Right cardiac atrium (tissue), 5 donors: Measurements from ENCODE around the gene TRIM8. TPM values are rescaled to one million over a fixed set of nuclear protein-coding genes. Genes with fewer than 3 reads are reported as not detected.
A peak's percentile ranks its signal among the peaks of the same experiment; 100 is the strongest.

ENCODE experiments used
- ATAC-seq, 2 donors: fragments of 200-7000 bp; cut with Tn5 transposase; one replicate each; pipeline versions ENCODE4 v1.8.0 to v1.9.1; 2020; ENCODE audit warnings: moderate library complexity in 2 of 2, mild to moderate bottlenecking in 1 of 2
- DNase-seq, 3 donors: peaks; one replicate each; pipeline ENCODE4 v3.0.0-alpha.2; 2020
- H3K27ac ChIP-seq: one replicate; pipeline ENCODE4 v1.5.1; 2013; ENCODE audit warnings: mild to moderate bottlenecking, low read length, control low read depth, moderate library complexity
- H3K27me3 ChIP-seq: one replicate; pipeline ENCODE4 v1.6.1; 2013; ENCODE audit not compliant: control insufficient read depth, insufficient read depth
- H3K4me1 ChIP-seq: one replicate; pipeline ENCODE4 v1.6.1; 2013; ENCODE audit warnings: low read length; ENCODE audit not compliant: control insufficient read depth, insufficient read depth
- H3K4me3 ChIP-seq: one replicate; pipeline ENCODE4 v1.5.1; 2013; ENCODE audit warnings: low read length, control low read depth
- H3K9me3 ChIP-seq: one replicate; pipeline ENCODE4 v1.6.1; 2013; ENCODE audit warnings: low read length; ENCODE audit not compliant: control insufficient read depth
- WGBS: extraction: QIAGEN DNeasy Blood & Tissue Kit; methylation state at CpG from one replicate; pipeline ENCODE4 v1.1.7; 2013; 5-methylcytosine and 5-hydroxymethylcytosine counted together
- intact Hi-C, 4 donors: fragments of 100-400 bp; cut with DNase I; formaldehyde crosslinking; loops; one replicate each; pipeline versions ENCODE4 v1.11.0 to v1.14.0; 2022 to 2023
- polyA plus RNA-seq: library from polyadenylated mRNA; stranded (reverse); fragments of 200-250 nt; gene quantifications from one replicate; pipeline ENCODE4 v1.2.3, GENCODE V29; 2013
- total RNA-seq, 4 donors: library from RNA; stranded (reverse); fragmentation: NEBNext Ultra II Directional; extraction: Animal tissue kit (Norgen Biotek cat#: 25700); gene quantifications; one replicate each; pipeline ENCODE4 v1.2.1, GENCODE V29; 2021
- donor health status: healthy with polysubstance abuse.
- donor health status: DM: no; HTN: yes; CAD: no.
- donor health status: DM: no; HTN: no; CAD: no.
- donor health status: DM: no; HTN: yes; CAD: no; lungs with severe emphysema.
- donor health status: DM: yes; HTN: yes; CAD: no.

TRIM8 gene
- total and polyA plus RNA-seq, 5 donors: 71.4 to 120 (median 108) TPM

GRCh38 chr10:102645388-102645740, 1.1 kb downstream of the TRIM8 start:
- peak; percentile 0 to 4 for ATAC-seq
- H3K9me3 ChIP-seq: no peaks in the 10 kb centered on the region
- no peaks in the 10 kb centered on the region for H3K27me3 ChIP-seq
- peak; percentile 70 to 88 (median 87) for DNase-seq
- peak overlapping the region; percentile 98 for H3K27ac ChIP-seq
- peaks cover 28% of the 10 kb centered on the region for H3K4me1 ChIP-seq
- under 1% methylated on average over 12 of the region's 12 CpGs for WGBS
- H3K4me3 ChIP-seq: peak overlapping the region; percentile 93
- intact Hi-C loops: loop anchor here in 2 of 4 donors (5.0 kb wide), 2 partner anchors 48 to 67 kb away; partner anchors contain the start of genes ARL3 (in 1 of the 2) and SFXN2 (in 1 of the 2)

GRCh38 chr10:102645741-102646609, 1.7 kb downstream of the TRIM8 start:
- intact Hi-C loops: loop anchor here in 2 of 4 donors (5.0 kb wide), 2 partner anchors 49 to 66 kb away; partner anchors contain the start of genes ARL3 (in 1 of the 2) and SFXN2 (in 1 of the 2)
- DNase-seq (peak; percentile 94 to 96 (median 95)), ATAC-seq (peak; percentile 61 to 73)
- Histone ChIP-seq H3K9me3 (no peaks in the 10 kb centered on the region), H3K27ac (peak overlapping the region; percentile 98), H3K4me1 (peaks cover 32% of the 10 kb centered on the region), H3K4me3 (peak overlapping the region; percentile 93), H3K27me3 (no peaks in the 10 kb centered on the region)
- under 1% methylated on average over 29 of the region's 29 CpGs for WGBS

GRCh38 chr10:102646610-102647442, 2.5 kb downstream of the TRIM8 start:
- DNase-seq: peak; percentile 62 to 83 (median 81)
- Histone ChIP-seq H3K4me1 (peaks cover 39% of the 10 kb centered on the region), H3K9me3 (no peaks in the 10 kb centered on the region), H3K4me3 (peak overlapping the region; percentile 93), H3K27ac (peak overlapping the region; percentile 98), H3K27me3 (no peaks in the 10 kb centered on the region)
- intact Hi-C loops: loop anchor here in 2 of 4 donors (5.0 kb wide), 2 partner anchors 50 to 65 kb away; partner anchors contain the start of genes ARL3 (in 1 of the 2) and SFXN2 (in 1 of the 2)
- WGBS: 12% methylated on average over 18 of the region's 18 CpGs
- ATAC-seq: peak; percentile 1 to 31

GRCh38 chr10:102647443-102648268, 3.4 kb downstream of the TRIM8 start:
- H3K4me1 ChIP-seq: peaks cover 40% of the 10 kb centered on the region
- intact Hi-C loops: loop anchor here in 2 of 4 donors (5.0 kb wide), 2 partner anchors 50 to 65 kb away; partner anchors contain the start of genes ARL3 (in 1 of the 2) and SFXN2 (in 1 of the 2)
- H3K9me3 ChIP-seq: no peaks in the 10 kb centered on the region
- ATAC-seq: no peak
- H3K27me3 ChIP-seq: no peaks in the 10 kb centered on the region
- 33% methylated on average over 7 of the region's 7 CpGs for WGBS
- peak; percentile 15 to 46 (median 31) for DNase-seq
- peak overlapping the region; percentile 93 for H3K4me3 ChIP-seq
- peak overlapping the region; percentile 23 for H3K27ac ChIP-seq

GRCh38 chr10:102648269-102648888, 4.1 kb downstream of the TRIM8 start:
- DNase-seq (peak; percentile 7 to 48 (median 32)), ATAC-seq (no peak)
- H3K9me3 ChIP-seq: no peaks in the 10 kb centered on the region
- 23% methylated on average over 12 of the region's 12 CpGs for WGBS
- peaks cover 40% of the 10 kb centered on the region for H3K4me1 ChIP-seq
- no peak overlapping the region for H3K4me3 ChIP-seq
- no peaks in the 10 kb centered on the region for H3K27me3 ChIP-seq
- H3K27ac ChIP-seq: peak overlapping the region; percentile 23
- intact Hi-C loops: loop anchor here in 2 of 4 donors (5.0 kb wide), 2 partner anchors 51 to 64 kb away; partner anchors contain the start of genes ARL3 (in 1 of the 2) and SFXN2 (in 1 of the 2)

GRCh38 chr10:102648889-102649796, 4.9 kb downstream of the TRIM8 start:
- Histone ChIP-seq H3K9me3 (no peaks in the 10 kb centered on the region), H3K4me1 (peaks cover 40% of the 10 kb centered on the region), H3K27me3 (no peaks in the 10 kb centered on the region), H3K4me3 (no peak overlapping the region), H3K27ac (peak overlapping the region; percentile 65)
- intact Hi-C loops: loop anchor here in 2 of 4 donors (5.0 kb wide), 2 partner anchors 52 to 63 kb away; partner anchors contain the start of genes ARL3 (in 1 of the 2) and SFXN2 (in 1 of the 2)
- WGBS: 20% methylated on average over 25 of the region's 25 CpGs
- no peak for ATAC-seq
- DNase-seq: peak; percentile 22 to 81 (median 75)

- Histone ChIP-seq H3K27me3 (no peaks in the 10 kb centered on the region), H3K27ac (peak overlapping the region; percentile 22), H3K9me3 (no peaks in the 10 kb centered on the region), H3K4me1 (peaks cover 40% of the 10 kb centered on the region), H3K4me3 (no peak overlapping the region)
- DNase-seq (peak; percentile 19 to 66 (median 62)), ATAC-seq (no peak)
- intact Hi-C loops: loop anchor here in 2 of 4 donors (5.0 kb wide), 2 partner anchors 53 to 62 kb away; partner anchors contain the start of genes ARL3 (in 1 of the 2) and SFXN2 (in 1 of the 2)
- 47% methylated on average over 12 of the region's 12 CpGs for WGBS
These were observed 5.7 kb downstream of the TRIM8 start for GRCh38 chr10:102649797-102650654.

GRCh38 chr10:102650655-102651454, 6.6 kb downstream of the TRIM8 start:
- WGBS: 42% methylated on average over 11 of the region's 11 CpGs
- Histone ChIP-seq H3K27ac (peak overlapping the region; percentile 19), H3K4me1 (peaks cover 40% of the 10 kb centered on the region)

More at GRCh38 chr10:102650655-102651454, 6.6 kb downstream of the TRIM8 start:
- Histone ChIP-seq H3K27me3 (no peaks in the 10 kb centered on the region), H3K9me3 (no peaks in the 10 kb centered on the region), H3K4me3 (no peak overlapping the region)
- ATAC-seq (no peak), DNase-seq (peak; percentile 11 to 55 (median 51))
- intact Hi-C loops: no loop called here
